PC-3 (cell line): Measurements from ENCODE around the gene ADCY2.

Experiments used
- EZH2 ChIP-seq: fragments of 300-600 bp; sonication (generic); IDR thresholded peaks from one replicate; pipeline ENCODE4 v1.6.1; 2017; ENCODE audit warnings: antibody characterized with exemption, mild to moderate bottlenecking, low read length; ENCODE audit not compliant: unreplicated experiment
- EZH2phosphoT487 ChIP-seq: fragments of 300-600 bp; sonication (generic); IDR thresholded peaks from 2 replicates; pipeline ENCODE4 v1.6.1; 2018; ENCODE audit warnings: mild to moderate bottlenecking, antibody characterized with exemption, low read length, borderline replicate concordance
- TF ChIP-seq, protein P1 (sequence below): fragments of 300-600 bp; sonication (generic); conservative IDR thresholded peaks from 2 replicates; pipeline ENCODE4 v1.5.1; 2017; ENCODE audit warnings: antibody characterized with exemption, low read depth, mild to moderate bottlenecking, low read length

DNA sequence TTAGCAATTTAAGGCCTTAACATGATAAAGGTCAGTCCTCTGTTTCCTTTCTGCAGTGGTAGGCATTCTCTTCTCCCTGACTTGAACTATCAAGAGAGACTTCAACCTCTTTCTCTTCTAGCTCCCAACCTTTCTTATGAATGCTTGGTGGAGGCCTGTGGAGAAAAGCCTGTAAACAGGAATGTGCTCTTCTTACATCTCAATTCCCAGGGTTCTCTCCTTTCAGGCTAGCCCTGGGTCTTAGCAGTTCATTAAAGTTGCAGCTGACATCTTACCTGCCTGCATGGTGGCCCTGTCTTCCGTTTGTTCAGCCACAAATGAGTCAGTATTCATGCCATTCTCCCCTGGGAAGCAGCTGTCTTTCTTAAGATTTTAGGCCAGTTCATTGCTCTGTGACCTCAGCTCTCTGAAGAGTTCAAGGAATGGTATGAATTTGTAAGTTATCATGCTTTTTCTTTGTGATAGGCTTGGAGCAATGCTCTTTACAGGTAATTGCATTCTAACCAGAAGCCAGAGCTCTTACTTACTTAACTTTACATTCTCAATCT lies 77.8 kb downstream of the ADCY2 start:
- TF ChIP-seq EZH2 (no peak), EZH2phosphoT487 (no peak)
- TF ChIP-seq, protein P1, sequence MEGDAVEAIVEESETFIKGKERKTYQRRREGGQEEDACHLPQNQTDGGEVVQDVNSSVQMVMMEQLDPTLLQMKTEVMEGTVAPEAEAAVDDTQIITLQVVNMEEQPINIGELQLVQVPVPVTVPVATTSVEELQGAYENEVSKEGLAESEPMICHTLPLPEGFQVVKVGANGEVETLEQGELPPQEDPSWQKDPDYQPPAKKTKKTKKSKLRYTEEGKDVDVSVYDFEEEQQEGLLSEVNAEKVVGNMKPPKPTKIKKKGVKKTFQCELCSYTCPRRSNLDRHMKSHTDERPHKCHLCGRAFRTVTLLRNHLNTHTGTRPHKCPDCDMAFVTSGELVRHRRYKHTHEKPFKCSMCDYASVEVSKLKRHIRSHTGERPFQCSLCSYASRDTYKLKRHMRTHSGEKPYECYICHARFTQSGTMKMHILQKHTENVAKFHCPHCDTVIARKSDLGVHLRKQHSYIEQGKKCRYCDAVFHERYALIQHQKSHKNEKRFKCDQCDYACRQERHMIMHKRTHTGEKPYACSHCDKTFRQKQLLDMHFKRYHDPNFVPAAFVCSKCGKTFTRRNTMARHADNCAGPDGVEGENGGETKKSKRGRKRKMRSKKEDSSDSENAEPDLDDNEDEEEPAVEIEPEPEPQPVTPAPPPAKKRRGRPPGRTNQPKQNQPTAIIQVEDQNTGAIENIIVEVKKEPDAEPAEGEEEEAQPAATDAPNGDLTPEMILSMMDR = no peak
